Measurements from ENCODE around the gene SORCS2.

The SORCS2 gene

DNA sequence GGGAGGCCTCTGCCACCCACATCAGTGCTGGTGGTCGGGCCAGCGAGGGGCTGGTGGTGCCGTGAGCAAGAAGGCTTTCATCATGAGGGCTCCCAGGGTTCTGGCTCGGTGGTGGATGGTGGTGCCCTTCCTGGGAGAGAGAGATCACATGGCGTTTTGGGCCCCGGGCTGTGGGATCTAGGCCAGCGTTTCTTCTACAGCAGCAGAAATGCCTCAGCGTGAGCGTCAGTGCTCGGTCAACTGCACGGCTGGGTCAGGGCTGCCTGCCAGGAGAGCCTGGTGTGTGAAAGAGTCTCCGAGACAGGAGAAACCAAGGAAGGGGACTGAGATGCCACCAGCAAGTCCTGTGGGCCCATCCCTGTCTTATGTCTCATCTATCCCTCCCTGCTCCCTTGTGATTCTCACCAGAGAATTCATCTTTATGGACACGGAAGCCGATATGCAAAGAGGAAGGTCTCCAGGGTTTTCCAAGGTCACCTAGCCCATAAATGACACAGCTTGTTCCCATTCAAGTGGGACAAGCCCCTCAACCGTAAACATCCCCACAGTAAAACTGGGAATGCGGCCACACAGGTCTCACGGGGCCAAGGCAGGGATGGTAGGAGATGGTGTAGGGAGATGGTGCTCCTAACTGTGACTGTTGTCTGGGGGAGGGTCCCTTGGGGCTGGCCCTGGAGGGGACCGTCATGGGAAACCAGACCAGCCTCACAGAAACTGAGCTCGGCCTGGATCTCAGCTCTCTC is 99.2 kb downstream of the SORCS2 start:
- DNase-seq (ENCODE audit: low spot score): no peak

DNA sequence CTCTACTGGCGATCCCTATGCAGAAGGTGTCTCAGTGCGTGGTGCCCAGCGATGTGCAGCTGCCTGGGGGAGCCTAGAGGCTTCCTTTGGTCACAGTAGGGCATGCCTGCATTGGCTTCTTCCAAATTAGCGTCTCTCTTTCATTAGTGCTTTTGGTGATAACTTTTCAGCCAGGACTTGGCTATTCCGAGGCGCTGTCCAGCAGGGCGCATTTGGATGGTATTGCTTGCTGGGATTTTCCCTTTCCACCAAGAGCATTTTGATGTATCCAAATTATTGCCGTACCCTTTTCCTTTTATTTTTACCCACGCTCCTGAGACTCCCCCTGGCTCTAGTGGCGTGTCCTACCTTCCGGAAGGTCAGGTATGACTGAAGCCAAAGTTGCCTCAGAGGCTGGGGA is 101.4 kb downstream of the SORCS2 start:
- no peak for DNase-seq (ENCODE audit: low spot score)

DNA sequence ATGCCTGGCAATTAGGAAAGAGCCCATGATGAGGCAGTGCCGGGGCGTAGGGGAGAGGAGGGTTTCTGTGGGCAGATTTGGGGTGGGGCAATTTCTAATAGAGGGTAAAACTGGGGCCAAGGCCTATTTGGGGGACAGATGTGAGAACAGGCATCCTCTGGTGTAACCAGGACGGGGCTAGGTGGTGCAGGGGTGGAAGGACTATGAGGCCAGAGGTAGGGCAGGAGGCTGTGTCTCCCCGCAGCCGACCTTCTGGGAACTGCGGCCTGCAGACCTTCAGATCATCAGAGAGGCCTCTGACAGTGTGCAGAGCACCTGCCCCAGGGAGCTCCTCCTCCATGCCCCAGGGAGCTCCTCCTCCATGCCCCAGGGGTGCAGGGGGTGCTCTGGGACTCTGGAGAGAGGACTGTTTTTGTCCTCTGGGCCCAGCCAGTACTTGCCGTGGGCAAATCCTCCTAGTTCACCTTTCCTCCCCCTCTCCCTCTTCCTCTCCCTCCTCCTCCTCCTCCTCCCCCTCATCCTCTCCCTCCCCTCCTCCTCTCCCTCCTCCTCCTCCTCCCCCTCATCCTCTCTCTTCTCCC is 101.9 kb downstream of the SORCS2 start:
- DNase-seq (ENCODE audit: low spot score): no peak

DNA sequence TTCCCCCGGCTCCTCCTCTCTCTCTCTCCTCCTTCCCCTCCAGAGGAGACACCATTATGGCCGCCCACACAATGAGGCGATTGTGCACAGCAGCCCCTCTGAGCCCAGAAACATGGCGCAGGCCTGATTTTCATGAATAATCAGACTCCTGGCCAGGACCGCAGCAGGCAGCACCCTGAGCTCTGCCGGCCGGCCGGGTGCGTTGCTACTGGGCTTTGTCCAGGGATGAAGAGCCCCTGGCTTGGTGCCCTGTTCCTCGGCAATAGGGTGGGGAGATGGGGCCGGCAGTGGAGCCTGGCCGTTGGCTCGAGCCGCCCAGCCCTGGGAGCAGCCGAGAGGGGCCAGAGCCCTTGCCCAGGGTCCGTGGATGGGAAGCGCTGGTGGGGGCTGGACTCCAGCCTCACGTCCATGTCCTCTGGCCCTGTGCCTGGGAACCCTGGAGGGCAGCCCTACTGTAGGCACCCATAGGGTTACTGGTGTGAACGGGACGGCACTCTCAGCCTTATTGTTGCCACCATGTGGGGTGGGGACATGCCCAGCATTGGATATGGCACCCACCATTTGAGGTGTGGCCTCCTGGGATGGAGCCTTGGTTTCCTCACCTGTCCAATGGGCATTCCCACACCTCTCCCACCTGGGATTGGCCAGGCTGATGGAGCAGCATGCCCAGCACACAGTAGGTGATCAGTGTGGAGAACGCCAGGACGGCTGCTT is 103.0 kb downstream of the SORCS2 start:
- DNase-seq (ENCODE audit: low spot score): no peak

- DNase-seq (ENCODE audit: low spot score): no peak
Measured at GRCh38 chr4:7295911-7296660, 103.7 kb downstream of the SORCS2 start.

- no peak for DNase-seq (ENCODE audit: low spot score)
Measured at GRCh38 chr4:7296661-7297335, 104.5 kb downstream of the SORCS2 start.

DNA sequence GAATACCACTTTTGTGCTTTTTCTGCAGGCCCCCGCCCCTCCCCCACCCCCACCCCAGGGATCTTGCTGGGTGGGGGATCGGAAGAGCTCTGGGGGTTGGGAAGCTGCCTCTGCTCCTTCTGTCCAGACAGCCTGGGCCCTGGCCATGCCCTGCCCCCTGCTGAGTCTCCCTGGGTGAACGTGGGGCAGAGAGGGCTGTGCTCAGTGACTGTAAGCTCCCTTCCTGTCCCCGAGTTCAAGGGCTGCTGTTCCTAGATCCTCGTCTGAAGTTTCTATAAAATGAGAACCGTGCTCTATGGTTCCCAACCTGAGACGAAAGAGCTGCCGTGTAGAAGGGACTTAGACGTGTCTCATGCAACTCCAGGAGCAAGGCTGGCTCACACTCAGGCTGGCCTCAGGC is 105.0 kb downstream of the SORCS2 start:
- no peak for DNase-seq (ENCODE audit: low spot score)

DNA sequence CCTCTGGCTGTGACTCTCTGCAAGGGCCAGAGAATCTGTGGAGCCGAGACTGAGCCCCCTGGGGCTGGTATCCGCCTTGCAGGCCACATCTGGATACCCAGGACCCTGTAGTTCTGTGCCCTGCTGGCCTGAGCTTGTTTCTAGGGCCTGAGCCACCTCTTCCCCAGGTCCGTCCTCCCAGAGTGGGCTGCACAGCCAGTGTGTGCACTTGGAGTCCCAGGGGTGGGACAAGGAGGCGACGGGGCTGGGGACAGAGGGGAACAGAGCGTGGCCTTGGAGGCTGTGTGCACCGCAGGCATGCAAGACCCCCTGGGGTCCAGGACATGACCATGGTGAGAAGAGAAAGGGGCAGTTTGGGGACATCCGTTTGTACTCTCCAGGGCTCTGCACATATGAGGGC is 105.5 kb downstream of the SORCS2 start:
- DNase-seq (ENCODE audit: low spot score): no peak

- DNase-seq (ENCODE audit: low spot score): no peak
Measured at GRCh38 chr4:7298619-7299009, 106.3 kb downstream of the SORCS2 start.

- no peak for DNase-seq (ENCODE audit: low spot score)
Measured at GRCh38 chr4:7299010-7299907, 106.9 kb downstream of the SORCS2 start.

DNA sequence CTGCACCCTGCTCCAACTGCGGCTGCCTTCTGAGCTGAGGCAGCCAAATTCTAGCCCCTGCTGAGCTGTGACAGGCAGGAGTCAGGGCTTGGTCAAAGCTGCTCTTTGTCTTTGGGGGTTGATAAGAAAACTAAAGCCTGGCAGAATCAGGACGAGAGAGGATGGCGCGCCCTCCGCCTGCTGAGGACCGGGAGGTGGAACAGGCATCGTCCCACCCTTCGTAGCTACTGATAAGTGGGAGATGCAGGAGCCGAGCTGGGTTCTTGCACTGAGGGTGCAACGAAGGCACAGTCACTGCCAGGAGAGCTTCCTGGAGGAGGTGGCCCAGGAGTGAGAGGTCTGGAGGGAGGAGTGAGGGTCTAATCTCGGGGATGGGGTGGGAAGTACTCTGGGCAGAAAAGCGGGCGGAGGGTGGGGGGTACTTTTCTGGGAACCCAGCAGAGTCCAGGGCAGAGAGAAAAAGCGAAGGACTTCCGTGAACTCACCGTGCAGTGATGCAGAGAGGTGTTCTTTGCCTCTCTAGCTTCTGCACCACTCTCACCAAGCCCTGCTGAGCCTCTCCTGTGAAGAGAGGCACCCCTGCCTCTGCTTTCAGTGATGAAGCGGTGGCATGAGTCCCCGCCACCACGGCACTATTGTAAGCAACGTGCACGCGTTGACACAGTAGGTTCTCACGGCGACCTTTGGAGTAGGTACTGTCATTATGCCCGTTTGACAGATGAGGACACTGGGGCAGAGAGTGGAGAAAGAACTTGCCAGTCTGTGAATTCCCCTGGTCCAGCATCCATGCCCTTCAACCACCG is 107.8 kb downstream of the SORCS2 start:
- DNase-seq (ENCODE audit: low spot score): no peak

GRCh38 chr4:7300711-7301095 is 108.4 kb downstream of the SORCS2 start:
- DNase-seq (ENCODE audit: low spot score): no peak

DNA sequence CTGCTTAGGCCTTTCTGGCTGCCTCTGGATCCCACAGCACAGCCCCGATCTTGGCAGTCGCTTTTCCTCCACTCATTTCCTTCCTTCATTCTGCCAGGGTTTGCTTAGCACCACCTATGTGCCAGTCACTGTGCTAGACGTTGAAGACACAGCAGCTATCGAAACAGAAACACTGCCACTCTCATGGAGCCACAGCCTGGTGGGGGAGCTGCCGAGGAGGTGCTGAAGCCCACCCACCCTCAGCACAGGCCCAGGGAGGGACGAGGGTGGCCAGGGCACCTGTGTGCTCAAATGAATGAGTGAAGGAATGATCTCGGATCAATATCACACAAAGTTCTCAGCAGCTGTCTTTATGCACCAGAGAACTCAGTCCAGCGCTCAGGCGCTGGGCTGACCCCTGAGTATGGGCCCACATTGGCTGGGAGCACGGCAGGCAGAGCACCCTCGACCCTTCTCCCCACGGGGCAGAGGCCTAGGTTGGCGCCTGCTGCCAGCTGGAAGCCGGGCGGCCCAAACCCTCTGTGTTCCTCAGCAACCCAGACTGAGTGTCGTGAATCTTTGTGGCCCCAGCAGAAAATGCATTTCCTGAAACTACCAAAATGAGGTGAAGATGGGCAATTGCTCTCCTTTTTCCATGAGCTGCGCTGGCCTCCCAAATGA is 108.9 kb downstream of the SORCS2 start:
- no peak for DNase-seq (ENCODE audit: low spot score)

DNA sequence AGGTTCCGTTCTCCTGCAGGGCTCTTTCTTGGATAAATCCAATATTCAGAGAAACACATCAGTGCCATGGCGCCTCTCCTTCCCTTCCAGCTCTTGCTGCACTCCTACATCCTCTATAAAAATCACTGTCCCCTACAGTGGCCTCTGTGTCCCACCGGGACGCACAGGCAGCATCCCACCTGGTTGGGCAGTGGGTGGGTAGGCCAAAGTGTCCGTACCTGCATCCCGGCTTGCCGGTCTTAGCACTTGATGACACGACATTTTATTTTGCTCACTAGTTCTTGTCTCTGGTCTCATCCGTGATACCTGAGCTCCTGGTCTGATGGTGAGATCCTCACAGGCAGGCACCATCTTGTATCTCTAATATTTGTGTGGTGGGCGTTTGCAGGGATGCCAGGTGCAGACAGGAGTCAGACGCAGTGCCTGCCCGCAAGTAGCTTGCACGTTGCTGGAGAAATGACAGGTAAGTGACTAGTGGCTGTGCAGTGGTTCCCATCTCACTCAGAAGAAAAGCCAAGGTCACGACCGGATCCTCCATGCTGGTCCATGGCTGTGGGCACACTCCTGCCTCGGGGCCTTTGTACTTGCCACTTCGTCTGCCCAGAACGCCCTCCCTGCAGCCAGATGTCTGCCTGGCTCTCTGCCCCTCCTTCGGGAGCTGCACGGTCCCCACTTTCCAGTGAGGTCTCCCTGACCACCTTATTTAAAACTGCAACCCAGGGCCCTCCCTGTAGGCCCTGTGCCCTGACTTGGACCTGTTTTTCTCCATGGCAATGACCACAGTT is 109.7 kb downstream of the SORCS2 start:
- DNase-seq (ENCODE audit: low spot score): no peak

- no peak for DNase-seq (ENCODE audit: low spot score)
Measured at GRCh38 chr4:7302781-7303404, 110.6 kb downstream of the SORCS2 start.

DNA sequence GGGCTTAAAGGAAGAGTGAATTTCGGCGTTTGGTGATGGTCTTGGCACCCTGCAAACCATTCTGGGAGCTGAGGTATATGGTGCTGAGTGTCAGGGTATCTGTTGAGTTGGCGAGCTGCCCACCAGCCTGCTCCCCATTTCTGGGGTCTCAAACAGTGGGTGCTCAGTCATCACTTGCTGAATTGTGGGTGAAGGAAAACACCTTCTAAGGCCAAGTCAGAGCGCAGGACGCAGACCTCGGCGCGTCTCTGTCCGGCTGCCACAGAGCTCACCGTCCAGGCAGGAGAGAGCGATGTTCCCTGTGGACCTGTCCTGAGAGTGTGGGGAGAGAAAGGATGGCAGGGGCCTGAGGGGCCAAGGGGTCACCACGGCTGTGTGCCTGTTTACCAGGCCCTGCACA is 111.2 kb downstream of the SORCS2 start:
- no peak for DNase-seq (ENCODE audit: low spot score)

DNA sequence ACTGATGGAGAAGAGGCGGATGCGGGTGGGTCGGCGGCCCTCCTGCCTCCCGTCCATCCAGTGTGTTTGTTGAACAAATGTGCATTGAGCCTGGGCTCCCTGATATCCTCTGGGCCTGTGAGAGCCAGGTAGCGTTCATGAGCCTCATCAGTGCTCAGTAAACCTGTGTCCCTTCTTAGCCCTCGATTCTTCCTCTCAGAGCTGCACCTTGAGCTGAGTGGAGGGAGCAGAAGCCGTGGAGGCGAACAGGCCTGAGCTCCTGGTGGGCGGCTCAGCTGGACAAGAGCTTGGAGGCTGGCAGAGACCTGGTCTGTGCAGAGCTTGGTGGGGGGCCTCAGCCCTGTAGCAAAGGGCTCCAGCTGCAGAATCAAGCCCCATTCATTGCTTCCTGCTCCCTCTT is 112.1 kb downstream of the SORCS2 start:
- DNase-seq (ENCODE audit: low spot score): no peak

Data from kidney capillary endothelial cell (primary cell).